HG02588 (cell line): ENCODE data around the gene PAX9.

Experiments used
- ATAC-seq: cut with Tn5 transposase; IDR thresholded peaks from one replicate; pipeline ENCODE4 v1.9.1; 2021; ENCODE audit warnings: mild to moderate bottlenecking, moderate library complexity; ENCODE audit not compliant: unreplicated experiment

PAX9 gene

GRCh38 chr14:36726128-36726527, 64.5 kb downstream of the PAX9 start:
- no peak for ATAC-seq
